Rectal smooth muscle tissue (tissue), 1 donor: ENCODE data around the gene NDUFA12.

Source experiments
- H3K27ac ChIP-seq: one replicate; pipeline ENCODE4 v1.7.0; 2013; ENCODE audit warnings: low read depth, low read length, inconsistent platforms
- H3K27me3 ChIP-seq: one replicate; pipeline ENCODE4 v1.7.0; 2013; ENCODE audit warnings: low read length; ENCODE audit not compliant: control insufficient read depth, insufficient read depth
- H3K36me3 ChIP-seq: one replicate; pipeline ENCODE4 v1.7.0; 2013; ENCODE audit warnings: low read length; ENCODE audit not compliant: control insufficient read depth, insufficient read depth
- H3K4me1 ChIP-seq: one replicate; pipeline ENCODE4 v1.7.0; 2013; ENCODE audit warnings: low read length; ENCODE audit not compliant: control insufficient read depth, insufficient read depth
- H3K4me3 ChIP-seq: one replicate; pipeline ENCODE4 v1.7.0; 2013; ENCODE audit warnings: low read length
- H3K9ac ChIP-seq: one replicate; pipeline ENCODE4 v1.7.0; 2013; ENCODE audit warnings: low read length

Gene NDUFA12

DNA sequence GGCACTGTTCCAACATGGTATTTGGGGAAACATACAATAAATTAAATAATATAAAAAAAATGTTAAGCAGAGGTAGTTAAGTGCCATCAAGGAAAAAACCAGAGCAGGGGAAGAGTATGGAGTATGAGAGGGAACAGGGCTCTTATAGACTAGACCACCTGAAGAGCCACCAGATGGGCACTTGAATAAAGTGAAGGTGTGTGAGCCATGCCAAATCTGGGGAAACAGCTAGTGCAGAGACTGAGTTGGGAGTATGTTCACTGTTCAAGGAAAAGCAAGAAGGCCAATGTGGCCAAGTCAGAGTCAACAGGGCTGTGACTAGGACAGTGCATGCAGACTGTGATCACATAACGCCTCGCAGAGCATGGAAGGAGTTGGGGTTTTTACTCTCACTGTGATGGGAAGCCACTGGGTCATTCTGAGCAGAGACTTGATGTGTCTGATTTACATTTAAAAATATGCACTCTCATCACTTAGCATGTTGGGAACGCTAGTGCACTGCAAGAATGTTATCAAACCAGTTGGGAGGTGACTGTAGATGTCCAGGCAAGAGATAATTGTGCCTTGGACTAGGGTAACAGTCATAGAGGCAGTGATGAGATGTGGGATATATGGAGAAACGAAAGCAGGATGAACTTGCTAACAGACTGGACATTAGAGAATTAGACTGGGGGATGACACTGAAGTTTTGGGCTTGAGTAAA is 25.6 kb downstream of the NDUFA12 start:
- Histone ChIP-seq H3K9ac (no peak overlapping the region), H3K36me3 (no peaks in the 10 kb centered on the region), H3K4me1 (no peaks in the 10 kb centered on the region), H3K27ac (no peak overlapping the region), H3K27me3 (no peaks in the 10 kb centered on the region), H3K4me3 (no peak overlapping the region)

DNA sequence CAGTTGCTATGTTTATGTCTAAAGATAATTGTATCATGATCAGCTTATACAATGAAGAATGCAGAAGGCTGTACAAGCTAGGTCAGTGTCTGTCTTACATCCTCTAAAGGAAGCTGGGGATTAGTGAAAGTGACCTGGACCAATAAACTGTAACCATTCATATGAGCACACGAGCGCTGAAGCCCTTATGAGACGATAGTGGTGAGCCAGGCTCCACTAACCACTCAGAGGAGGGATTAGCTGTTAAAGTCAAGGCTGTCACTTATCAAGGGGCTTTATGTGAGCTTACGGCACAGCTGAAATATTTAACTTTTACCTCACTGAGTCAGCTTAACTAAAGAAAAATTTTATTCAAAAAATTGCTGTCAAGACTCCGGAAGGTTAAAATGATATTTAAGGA is 30.3 kb downstream of the NDUFA12 start:
- Histone ChIP-seq H3K36me3 (no peaks in the 10 kb centered on the region), H3K27me3 (no peaks in the 10 kb centered on the region), H3K4me1 (no peaks in the 10 kb centered on the region), H3K9ac (no peak overlapping the region), H3K27ac (no peak overlapping the region), H3K4me3 (no peak overlapping the region)

GRCh38 chr12:94972795-94973194 is 30.7 kb downstream of the NDUFA12 start:
- Histone ChIP-seq H3K4me1 (no peaks in the 10 kb centered on the region), H3K4me3 (no peak overlapping the region), H3K9ac (no peak overlapping the region), H3K36me3 (no peaks in the 10 kb centered on the region), H3K27me3 (no peaks in the 10 kb centered on the region), H3K27ac (no peak overlapping the region)

- H3K4me1 ChIP-seq: no peaks in the 10 kb centered on the region
- H3K4me3 ChIP-seq: no peak overlapping the region
- H3K36me3 ChIP-seq: no peaks in the 10 kb centered on the region
- no peak overlapping the region for H3K27ac ChIP-seq
- no peaks in the 10 kb centered on the region for H3K27me3 ChIP-seq
- H3K9ac ChIP-seq: no peak overlapping the region
Measured at GRCh38 chr12:94971923-94972322, 31.6 kb downstream of the NDUFA12 start.

DNA sequence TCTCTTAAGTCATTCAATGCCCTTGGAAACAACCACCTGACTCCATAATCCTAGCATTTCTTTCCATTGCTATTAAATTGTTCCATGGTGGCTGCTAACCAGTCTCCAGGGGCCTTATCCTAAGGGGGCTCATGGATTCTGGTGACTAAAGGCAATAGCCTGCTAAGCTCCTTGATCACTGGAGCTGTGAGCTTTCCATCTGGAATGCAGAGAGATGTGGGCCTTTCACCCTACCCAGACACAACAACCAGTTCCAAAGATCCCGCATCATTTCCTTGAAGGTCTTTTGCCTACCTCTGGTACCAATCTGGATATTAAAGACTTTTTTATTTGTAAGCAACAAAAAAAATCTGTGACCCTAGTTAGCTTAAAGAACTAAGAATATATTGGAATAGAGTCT is 32.9 kb downstream of the NDUFA12 start:
- Histone ChIP-seq H3K4me1 (no peaks in the 10 kb centered on the region), H3K4me3 (no peak overlapping the region), H3K27ac (no peak overlapping the region), H3K9ac (no peak overlapping the region), H3K36me3 (no peaks in the 10 kb centered on the region), H3K27me3 (no peaks in the 10 kb centered on the region)

- Histone ChIP-seq H3K9ac (no peak overlapping the region), H3K36me3 (no peaks in the 10 kb centered on the region), H3K27ac (no peak overlapping the region)
Measured at GRCh38 chr12:94969424-94969823, 34.1 kb downstream of the NDUFA12 start.

GRCh38 chr12:94965982-94966630 is 37.4 kb downstream of the NDUFA12 start:
- no peaks in the 10 kb centered on the region for H3K4me1 ChIP-seq
- H3K9ac ChIP-seq: no peak overlapping the region
- no peak overlapping the region for H3K4me3 ChIP-seq
- no peaks in the 10 kb centered on the region for H3K36me3 ChIP-seq
- H3K27ac ChIP-seq: no peak overlapping the region
- no peaks in the 10 kb centered on the region for H3K27me3 ChIP-seq

More at GRCh38 chr12:94969424-94969823, 34.1 kb downstream of the NDUFA12 start:
- no peaks in the 10 kb centered on the region for H3K4me1 ChIP-seq
- H3K27me3 ChIP-seq: no peaks in the 10 kb centered on the region
- H3K4me3 ChIP-seq: no peak overlapping the region

DNA sequence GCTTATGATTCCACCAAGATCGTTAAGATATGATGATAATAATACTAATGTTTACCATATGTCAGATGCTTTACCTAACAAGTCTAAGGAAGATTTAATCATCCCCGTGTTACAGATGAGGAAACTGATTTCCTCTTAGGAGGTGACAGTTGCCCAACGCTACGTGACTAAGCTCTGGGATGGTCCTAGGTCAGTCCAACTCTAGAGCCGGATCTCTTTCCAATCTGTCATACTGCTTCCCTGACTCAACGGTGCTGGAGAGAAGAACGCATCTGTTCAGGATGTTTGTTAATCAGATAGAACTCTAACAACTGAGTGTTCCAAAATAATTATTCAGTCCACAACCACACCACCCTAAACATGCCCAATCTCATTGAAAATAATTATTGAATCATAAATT is 39.8 kb downstream of the NDUFA12 start:
- no peaks in the 10 kb centered on the region for H3K4me1 ChIP-seq
- no peak overlapping the region for H3K4me3 ChIP-seq
- H3K36me3 ChIP-seq: no peaks in the 10 kb centered on the region
- H3K27ac ChIP-seq: no peak overlapping the region
- H3K9ac ChIP-seq: no peak overlapping the region
- no peaks in the 10 kb centered on the region for H3K27me3 ChIP-seq

DNA sequence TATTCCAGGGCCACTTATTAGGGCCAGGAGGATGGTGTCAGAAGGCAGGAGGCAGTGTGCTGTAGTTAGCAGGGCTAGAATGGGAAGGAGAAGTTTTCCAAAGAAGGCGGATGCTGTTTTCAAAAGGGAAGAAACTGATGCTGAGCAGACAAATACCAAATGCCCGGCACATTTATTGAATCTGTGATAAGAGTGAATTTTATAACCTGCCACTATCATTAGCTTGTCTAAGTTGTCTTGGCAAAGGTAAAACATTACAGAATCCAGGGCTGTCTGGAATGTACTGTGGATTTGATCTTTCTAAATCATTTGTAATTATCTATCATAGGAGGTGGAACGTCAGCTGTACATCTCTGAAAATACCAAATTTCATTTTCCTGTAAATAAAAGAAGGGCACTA is 40.8 kb downstream of the NDUFA12 start:
- Histone ChIP-seq H3K4me3 (no peak overlapping the region), H3K27me3 (no peaks in the 10 kb centered on the region), H3K9ac (no peak overlapping the region), H3K4me1 (no peaks in the 10 kb centered on the region), H3K36me3 (no peaks in the 10 kb centered on the region), H3K27ac (no peak overlapping the region)

GRCh38 chr12:94961911-94962310 is 41.6 kb downstream of the NDUFA12 start:
- Histone ChIP-seq H3K4me3 (no peak overlapping the region), H3K9ac (no peak overlapping the region), H3K4me1 (peaks cover 4% of the 10 kb centered on the region), H3K36me3 (no peaks in the 10 kb centered on the region), H3K27me3 (no peaks in the 10 kb centered on the region), H3K27ac (no peak overlapping the region)

DNA sequence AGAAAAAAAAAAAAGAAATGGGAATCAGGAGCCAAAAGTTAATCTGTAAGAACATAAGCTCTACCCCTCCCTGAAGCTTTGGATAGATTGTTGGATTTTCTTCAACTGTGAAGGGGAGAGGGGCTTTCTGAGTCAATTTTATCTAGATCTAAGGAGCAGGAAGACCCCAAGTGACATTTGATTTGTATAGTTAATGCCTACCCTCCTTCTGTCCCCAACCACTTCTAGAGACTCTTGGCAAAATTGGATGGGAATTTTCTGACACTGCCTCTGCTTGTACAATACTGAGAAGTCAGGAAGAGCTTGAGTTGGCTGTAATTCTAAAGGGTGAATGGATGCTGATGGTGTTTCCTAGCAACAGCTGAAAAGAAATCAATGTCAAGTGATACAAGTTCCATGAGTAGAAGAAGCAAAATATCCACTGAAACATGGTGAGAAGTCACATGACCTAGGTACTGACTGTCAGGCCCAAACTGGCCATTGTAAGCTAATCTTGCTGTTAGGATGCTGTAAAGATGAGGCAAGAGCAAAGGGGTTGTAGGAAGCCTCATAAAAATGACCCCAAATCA is 42.2 kb downstream of the NDUFA12 start:
- Histone ChIP-seq H3K36me3 (no peaks in the 10 kb centered on the region), H3K27me3 (no peaks in the 10 kb centered on the region), H3K9ac (no peak overlapping the region), H3K27ac (no peak overlapping the region), H3K4me1 (peaks cover 6% of the 10 kb centered on the region), H3K4me3 (no peak overlapping the region)

GRCh38 chr12:94957006-94957405 is 46.5 kb downstream of the NDUFA12 start:
- Histone ChIP-seq H3K4me3 (no peak overlapping the region), H3K36me3 (no peaks in the 10 kb centered on the region), H3K9ac (no peak overlapping the region), H3K4me1 (peaks cover 6% of the 10 kb centered on the region), H3K27ac (no peak overlapping the region), H3K27me3 (no peaks in the 10 kb centered on the region)
